ENCODE results near the gene BAHCC1.

GRCh38 chr17:81413497-81414135, 18.4 kb downstream of the BAHCC1 start:
- TF ChIP-seq ZNF274 (IDR thresholded peaks at IDR 0.05; ENCODE audit: low read depth, low read length) (no peak), YY1 (IDR thresholded peaks at IDR 0.05; ENCODE audit: insufficient read depth, insufficient read length) (no peak), SUZ12 (IDR thresholded peaks at IDR 0.05; ENCODE audit: extremely low read depth, insufficient read depth, insufficient read length) (no peak)

Measured in NT2/D1 (cell line).